HG03575 (cell line): ENCODE measurements around the gene ADAM12.

Source experiments
- ATAC-seq: cut with Tn5 transposase; IDR thresholded peaks from one replicate; pipeline ENCODE4 v1.9.1; 2021; ENCODE audit not compliant: unreplicated experiment, insufficient number of reproducible peaks, low FRiP score; ENCODE audit errors: extremely low read depth

The ADAM12 gene

DNA sequence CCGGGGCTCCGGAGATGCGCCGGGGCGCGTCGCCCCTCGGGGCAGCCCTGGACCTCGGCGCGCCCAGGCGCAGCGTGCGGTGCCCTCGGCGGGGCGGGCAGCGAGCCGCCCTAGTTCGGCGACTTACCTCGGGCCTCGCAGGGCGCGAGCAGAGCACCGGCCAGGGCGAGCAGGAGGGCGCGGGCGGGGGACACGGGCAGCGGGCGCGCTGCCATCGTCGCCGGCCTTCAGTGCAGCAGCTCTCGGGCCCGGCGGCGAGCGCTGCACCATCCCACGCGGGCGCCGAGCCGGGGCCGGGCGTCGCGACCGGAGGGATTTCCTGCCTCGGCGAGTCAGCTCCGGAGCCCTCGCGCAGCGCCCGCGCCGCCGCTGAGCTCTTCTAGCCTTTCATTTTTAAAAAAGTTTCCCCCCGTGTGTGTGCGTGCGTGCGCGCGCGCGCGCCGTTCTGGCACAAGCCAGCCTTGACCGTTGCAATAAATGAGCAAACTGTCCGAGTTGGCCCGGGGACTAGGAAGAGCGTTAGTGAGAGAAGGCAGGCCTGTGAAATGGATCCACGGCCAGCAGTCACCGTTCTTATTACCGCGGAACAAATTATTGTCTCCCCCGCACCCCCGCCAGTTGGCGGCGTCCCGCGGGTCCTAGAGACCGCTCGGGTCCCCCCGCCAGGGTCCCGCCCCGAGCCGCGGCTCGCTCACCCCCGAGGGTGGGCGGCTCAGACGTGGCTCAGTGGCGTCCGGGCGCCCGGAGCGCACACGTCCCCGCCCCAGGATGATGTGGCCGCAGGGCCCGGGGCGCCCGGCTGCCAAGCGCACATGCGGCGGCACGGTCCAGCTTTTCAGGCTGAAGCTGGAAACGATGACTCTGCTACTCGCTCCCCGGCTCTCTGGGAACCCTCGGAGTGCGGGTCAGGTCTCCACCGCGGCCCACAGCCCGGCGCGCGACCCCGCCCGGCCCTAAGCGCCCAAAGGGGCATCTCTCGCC lies at the start of gene ADAM12:
TSS of gene ADAM12 (minus strand) at position 547 of the 981 bp plus-strand sequence. CDS start at position 215, 332 bp downstream.
- ATAC-seq: no peak

GRCh38 chr10:126437635-126438406 lies 49.5 kb upstream of the ADAM12 start:
- ATAC-seq: no peak

DNA sequence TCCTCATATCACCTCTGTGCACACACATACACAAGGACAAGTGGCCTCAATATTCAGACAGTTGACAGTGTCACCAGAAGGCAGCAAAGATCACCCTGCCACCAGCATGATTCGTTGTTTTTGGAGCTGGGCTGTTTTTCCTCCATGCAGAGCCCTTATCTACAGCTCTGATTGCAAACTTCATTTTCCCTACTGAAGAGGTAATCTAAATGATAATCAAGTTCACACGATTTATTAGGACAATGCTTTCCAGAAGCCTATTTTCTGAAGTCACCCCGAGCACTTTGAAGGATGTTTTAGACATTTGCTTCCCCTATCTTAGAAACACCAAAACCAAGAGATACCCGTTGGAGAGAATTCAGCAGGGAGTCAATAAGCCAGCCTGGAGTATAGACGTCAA lies 46.0 kb upstream of the ADAM12 start:
- ATAC-seq: no peak

GRCh38 chr10:126433351-126433750 lies 45.1 kb upstream of the ADAM12 start:
- ATAC-seq: no peak

- ATAC-seq: no peak
Measured at GRCh38 chr10:126432507-126432906, 44.2 kb upstream of the ADAM12 start.

DNA sequence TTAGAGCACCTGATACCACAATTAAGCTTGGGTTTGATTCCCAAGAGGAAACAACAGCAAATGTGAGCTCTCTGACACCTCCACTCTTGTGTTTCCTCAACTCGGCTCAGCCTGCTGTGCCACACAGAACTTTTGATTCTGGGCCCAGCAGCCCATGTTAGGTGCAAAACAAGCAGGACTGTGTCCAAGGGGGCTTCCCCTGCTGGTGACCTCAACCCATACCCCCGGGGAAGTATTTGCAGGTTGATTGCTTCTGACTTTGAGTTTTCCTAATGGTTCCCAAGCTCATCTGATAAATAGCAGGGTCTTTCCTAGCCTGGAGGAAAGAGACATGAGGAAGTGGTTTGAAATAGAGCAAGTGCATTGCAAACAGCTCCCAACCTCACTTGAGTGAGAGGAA lies 43.5 kb upstream of the ADAM12 start:
- ATAC-seq: no peak

DNA sequence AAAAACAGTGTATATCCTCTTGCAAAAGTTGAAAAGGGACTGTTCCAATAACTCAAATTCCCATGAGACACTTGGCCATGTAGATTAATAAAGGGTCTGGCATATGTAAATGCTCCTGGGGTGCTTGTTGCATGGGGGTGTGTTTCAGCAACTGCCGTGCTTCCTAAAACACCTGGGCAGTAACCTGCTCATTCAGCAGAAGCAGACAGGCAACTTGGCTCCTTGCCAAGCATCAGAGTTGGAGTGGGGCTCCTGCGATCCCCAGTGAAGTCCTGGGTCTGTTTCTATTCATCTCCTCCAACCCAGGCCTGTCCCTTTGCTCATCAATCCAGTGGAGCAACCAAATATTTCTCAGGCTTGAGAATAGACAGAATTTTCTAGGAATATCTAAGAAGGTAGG lies 42.2 kb upstream of the ADAM12 start:
- ATAC-seq: no peak

- ATAC-seq: no peak
Measured at GRCh38 chr10:126429275-126429674, 41.0 kb upstream of the ADAM12 start.

DNA sequence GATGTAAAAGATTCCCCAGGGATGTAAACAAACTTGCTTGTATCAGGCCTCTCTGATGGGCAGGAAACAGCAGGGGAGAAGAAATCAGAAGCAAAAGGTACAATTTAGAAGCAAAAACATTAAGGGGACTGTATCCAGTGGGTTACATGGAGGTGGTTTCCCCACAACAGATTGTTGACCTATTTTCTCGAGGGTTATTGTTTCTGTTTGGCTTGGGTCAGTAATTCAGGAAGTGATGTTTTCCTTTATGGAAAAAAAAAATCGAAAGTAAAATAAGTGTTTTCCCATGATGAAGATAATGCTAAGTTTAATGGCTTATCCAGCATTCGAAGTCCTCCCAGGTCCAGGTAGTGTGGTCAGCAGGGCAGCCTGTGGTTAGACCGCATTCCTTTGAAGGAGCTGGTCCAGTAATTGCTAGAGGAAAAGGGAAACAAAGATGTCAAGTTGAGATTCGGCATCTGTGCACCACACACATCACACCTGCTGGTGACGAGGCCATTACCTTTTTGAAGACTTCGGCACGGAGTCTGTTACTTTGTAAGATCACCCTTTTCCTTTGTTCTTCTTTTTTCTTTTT lies 37.3 kb upstream of the ADAM12 start:
- ATAC-seq: no peak

DNA sequence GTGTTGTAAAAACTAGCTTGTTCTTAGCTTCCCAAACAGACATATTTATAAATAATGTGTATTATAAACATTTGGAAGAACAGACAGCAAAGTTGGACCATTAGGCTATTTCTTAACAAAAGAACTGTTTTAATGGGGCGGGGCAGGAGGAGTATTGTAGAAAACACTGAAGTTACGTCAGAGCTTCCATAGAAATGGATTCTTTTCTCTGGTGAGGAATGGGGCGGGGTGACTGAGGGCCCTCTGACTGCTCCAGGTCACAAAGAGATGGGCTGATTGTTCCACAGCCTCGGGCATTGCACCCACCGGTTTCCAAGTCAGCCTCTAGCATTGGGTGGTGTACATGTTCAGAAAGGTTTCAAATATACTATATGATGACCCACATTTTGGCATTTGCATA lies 36.8 kb upstream of the ADAM12 start:
- ATAC-seq: no peak

DNA sequence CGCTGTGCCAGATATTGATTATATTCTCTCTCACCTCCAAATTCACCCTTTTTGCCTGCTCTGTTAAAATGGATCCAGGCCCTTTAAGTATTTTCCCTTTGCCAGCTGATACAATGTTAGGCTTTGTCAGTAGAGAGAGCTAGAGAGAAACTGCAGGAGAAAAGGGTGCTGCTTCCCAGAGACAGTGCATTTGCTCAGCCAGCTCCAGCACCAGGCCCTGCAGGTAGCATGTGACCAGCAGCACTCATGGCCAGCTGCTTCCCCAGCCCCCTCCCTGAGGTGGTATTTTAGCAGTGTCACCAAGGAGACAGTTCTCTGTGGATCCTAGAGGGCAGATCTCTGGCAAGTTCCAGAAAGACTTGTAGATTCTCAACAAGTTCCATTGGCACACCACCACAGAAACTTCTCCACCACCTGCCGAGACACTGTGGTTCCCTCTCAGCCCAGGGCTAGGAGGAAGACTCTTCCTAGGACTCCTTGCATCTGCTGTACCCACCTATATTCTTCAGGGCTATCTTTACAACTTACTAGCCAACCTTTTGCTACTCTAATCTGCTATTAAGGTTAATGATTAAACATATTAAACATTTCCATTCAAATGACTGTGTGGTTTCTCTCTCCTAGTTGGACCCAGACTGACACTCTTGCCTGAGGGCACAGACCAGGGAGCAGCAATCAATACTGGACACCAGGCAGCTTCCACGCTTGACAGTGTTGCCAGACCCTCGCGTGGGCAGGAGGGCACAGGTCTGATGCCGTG lies 35.6 kb upstream of the ADAM12 start:
- ATAC-seq: no peak

DNA sequence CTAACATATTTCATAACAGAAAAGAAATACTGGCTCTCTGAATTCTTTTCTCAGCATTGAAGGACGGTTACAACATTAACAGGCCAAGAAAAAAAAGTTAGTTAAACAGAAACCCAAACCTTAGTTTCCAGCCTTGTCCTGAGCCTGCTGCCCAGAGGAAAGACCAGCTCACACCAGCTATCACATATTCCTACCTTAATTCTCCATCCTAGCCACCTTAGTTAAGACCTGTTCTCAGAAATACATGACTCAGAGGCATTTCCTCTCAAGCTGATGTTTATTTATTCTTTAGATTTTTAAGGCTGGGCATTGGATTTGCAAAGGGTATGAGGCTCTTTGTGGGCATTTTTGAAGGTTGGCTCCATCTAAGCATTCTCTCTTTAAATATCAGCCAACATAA lies 34.3 kb upstream of the ADAM12 start:
- no peak for ATAC-seq

DNA sequence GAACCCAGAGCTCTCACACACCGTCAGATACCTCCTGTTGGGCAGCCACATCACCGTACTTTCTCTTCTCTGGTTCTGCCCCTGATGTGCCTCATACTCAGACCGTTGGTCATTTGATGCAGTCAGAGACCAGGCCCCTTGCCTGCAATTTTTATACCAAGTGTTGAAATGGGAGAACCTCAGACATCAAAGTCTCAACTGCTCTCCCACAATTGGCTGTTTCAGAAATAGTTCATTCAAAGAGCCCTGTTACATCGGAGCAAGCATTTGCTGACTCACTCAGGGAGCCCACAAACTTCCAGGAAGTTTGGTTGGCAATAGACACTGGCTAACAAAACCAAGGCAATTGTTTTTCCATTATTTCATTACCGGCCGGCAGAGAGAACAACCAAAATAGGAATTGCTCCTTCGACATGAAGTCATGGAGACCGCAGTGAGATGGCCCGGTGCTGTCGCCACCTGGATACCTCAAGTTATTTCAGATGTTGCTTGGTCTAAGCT lies 33.5 kb upstream of the ADAM12 start:
- ATAC-seq: no peak

DNA sequence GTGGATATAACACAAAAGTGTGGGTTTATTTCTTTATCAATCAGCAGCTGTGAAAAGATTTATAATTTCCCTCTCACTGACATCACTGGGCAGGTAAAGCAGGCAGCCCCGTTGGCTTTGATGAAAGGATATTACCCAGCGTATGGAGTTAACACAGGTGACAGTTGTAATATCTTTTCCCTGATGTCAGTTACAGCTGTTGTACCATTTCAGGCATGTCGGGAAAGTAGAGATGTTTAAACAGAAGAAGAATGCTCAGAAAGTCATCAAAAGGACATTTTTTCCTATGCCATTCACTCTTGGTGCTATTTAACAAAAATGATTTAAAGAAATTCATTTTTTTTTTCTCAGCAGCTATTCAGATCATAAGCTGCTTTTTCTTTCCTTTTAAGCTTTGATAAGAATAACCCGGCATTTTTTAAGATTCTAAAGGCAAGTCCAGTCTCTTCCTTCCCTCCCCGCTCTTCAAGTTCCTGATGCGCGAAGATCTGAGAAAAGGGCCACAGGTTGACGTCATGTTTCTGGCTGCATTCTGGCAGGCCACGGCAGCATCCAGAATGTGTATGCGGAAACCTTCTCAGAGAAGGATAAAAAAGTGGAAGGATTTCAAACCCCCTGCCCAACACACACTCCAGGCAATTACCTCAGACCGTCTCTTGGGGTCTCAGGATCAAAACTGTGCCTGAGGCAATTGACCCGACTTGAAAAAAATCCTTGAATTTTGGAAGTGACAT lies 32.5 kb upstream of the ADAM12 start:
- no peak for ATAC-seq

DNA sequence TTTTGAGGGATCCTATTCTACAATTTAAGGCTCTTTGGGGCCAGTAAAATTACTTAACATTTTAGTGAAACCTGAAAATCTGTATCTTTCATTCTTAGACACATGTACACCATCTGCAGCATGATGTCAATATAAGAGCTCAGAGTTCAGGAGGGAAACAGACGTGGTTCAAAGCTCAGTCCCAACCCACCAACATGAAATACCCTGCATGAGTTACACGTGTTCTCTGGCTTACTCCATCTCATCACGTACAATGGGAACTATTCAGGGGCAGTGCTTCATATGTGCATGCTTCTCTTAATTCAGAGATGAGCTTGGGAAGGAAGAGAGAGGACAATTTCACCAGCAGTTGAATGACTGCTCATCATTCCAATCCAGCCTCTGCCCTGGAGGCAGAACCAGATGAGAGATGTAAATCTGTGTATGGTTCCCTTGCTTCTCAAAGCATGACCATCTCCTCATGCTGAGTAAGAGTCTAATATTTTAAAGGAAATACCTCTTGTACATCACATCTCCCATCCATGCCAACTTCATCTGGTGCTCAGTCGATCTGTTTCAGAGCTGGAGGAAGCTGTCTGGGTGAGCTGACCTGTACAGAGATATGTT lies 29.0 kb upstream of the ADAM12 start:
- ATAC-seq: no peak

- ATAC-seq: no peak
Measured at GRCh38 chr10:126409821-126410220, 21.5 kb upstream of the ADAM12 start.

GRCh38 chr10:126408953-126409641 lies 20.8 kb upstream of the ADAM12 start:
- ATAC-seq: no peak
